ENCODE results near the gene COL8A2. TPM values are rescaled to one million over a fixed set of nuclear protein-coding genes. Genes with fewer than 3 reads are reported as not detected.

Gene COL8A2
- total RNA-seq, 1 donor = 11.0 TPM

DNA sequence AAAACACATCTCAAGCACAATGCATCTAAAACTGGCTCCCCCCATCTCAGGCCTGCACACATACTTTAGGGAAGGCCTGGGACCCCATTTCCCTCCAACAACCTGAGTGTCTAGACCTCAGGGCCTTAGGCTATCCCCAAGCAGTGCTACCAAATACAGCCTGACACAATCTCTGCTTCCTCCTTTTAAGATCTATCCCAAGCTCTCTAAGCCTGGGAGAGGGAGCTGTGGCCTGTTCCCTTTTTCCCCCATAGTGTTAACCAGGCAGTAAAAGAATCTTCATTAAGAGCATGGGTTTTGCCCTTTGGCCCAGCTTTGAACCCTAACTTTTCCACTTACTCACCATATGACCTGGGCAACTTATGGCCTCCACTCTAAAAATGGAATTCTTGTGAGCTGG is 10.8 kb upstream of the COL8A2 start:
- H3K4me3 ChIP-seq (ENCODE audit: low read depth, low read length) = no peak overlapping the region
- DNase-seq (ENCODE audit: low read depth) = no peak
- TF ChIP-seq, protein P1, sequence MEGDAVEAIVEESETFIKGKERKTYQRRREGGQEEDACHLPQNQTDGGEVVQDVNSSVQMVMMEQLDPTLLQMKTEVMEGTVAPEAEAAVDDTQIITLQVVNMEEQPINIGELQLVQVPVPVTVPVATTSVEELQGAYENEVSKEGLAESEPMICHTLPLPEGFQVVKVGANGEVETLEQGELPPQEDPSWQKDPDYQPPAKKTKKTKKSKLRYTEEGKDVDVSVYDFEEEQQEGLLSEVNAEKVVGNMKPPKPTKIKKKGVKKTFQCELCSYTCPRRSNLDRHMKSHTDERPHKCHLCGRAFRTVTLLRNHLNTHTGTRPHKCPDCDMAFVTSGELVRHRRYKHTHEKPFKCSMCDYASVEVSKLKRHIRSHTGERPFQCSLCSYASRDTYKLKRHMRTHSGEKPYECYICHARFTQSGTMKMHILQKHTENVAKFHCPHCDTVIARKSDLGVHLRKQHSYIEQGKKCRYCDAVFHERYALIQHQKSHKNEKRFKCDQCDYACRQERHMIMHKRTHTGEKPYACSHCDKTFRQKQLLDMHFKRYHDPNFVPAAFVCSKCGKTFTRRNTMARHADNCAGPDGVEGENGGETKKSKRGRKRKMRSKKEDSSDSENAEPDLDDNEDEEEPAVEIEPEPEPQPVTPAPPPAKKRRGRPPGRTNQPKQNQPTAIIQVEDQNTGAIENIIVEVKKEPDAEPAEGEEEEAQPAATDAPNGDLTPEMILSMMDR (IDR thresholded peaks at IDR 0.05; ENCODE audit: insufficient read depth, low read length) = no peak

DNA sequence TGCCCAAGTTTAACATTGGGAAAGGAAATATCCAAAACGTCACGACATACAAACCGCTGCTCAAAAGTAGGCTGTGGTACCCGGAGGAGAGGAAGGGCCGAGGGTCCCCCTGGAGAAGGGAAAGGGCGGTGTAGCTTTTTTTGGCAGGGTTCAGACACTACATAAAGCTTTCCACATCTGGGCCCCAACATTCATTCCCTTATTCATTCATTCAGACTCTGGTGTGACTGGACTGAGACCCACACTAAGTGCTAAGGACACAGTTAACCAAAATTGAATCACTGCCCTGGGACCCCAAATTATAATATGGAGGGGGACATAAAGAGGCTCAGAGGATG is 10.3 kb upstream of the COL8A2 start:
- no peak for DNase-seq (ENCODE audit: low read depth)
- TF ChIP-seq, protein P1 (IDR thresholded peaks at IDR 0.05; ENCODE audit: insufficient read depth, low read length) = no peak
- H3K4me3 ChIP-seq (ENCODE audit: low read depth, low read length) = no peak overlapping the region

DNA sequence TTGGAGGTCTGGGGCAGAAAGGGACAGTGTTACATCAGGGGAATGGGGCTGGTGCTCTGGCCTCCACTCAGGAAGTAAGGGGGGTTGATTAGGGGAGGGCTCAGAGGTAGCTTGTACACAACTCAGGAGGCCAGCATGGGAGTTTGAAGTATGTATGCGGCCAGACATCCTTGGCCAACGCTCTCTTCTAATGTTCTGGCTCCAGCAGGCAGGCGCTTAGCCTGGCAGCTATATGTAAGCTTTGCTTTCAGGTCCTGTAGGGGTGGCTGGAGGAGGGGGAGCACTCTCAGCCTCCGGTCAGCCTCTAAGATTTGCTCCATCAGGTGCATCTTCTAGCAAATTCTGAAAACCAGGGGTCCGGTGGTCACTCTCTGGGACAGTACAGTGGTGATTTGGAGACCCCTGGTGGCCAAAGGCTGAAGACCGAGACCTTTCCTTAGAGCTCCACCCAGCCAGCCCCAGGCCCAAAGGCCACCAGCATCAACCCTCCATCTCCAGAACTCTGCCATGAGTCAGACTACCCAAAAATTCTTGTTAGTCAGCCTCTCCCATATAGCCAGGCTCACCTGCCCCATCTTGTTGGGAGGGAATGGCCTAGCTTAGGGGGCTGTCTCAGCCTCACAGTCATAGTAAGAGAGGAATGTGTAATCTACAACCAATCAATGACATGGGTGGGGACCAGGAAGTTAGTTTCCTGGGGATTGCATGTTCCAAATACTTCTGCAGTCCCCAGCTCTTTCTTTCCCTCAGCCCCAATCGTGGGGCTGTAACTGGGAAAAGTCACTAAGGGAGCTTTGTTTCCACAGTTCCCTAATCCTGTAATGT is 9.7 kb upstream of the COL8A2 start:
- DNase-seq (ENCODE audit: low read depth) = peak; percentile 89
- TF ChIP-seq, protein P1 (IDR thresholded peaks at IDR 0.05; ENCODE audit: insufficient read depth, low read length) = peak; percentile 79
- no peak overlapping the region for H3K4me3 ChIP-seq (ENCODE audit: low read depth, low read length)

DNA sequence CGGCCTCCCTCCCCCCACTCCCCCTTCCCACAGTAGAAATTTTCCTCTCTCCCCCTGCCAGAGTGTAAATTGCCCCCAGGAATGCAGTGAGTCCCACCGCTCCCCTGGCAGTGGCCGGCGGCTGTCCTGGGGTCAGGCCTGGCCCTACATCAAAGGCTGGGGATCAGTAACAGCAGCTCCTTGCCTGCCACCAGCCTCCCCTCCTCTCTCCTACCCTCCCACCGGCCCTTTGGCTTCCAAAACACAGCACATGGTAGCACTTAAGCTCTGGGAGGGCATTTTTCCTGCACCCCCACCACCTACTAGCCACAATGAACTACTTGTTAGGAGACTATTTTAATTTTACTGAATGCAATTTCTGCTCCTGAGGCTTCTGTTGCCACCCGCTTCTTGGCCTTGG is 9.0 kb upstream of the COL8A2 start:
- no peak for DNase-seq (ENCODE audit: low read depth)
- TF ChIP-seq, protein P1 (IDR thresholded peaks at IDR 0.05; ENCODE audit: insufficient read depth, low read length) = no peak
- H3K4me3 ChIP-seq (ENCODE audit: low read depth, low read length) = no peak overlapping the region

DNA sequence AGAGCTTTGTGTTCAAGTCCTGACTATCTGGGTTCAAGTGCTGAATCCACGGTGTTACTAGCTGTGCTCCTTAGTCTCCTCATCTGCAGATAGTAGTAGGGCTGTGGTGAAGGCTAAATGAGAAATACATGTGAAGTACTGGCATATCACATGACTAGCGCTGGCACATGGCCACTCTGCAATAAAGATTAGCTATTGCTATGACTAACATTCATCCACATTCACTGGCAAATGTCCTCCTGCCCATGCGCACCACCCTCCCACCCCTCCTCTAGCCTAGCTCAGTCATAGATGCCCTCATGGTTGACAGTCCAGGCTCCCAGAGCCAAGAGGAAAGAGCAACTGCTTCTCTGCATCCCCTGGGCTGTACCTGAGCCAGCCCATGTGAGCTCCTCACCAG is 8.5 kb upstream of the COL8A2 start:
- no peak overlapping the region for H3K4me3 ChIP-seq (ENCODE audit: low read depth, low read length)
- TF ChIP-seq, protein P1 (IDR thresholded peaks at IDR 0.05; ENCODE audit: insufficient read depth, low read length) = no peak

DNA sequence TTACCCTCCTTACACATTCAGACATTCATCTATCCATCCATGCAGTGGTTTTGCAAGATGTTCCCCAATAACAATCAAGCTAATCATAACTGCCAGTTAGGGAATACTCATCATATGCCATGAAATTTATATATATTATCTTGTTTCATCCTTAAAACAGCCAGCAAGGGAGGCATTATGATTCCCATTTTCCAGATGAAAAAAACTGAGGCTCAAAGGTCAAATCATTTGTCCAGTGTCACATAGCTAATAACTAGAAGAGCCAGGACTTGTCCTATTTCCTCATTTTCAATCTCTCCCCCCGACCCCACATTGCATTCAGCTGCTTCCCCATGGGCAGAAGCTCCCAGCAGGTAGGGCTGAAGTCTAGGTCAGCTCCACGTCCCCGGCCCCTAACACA is 7.0 kb upstream of the COL8A2 start:
- TF ChIP-seq, protein P1 (IDR thresholded peaks at IDR 0.05; ENCODE audit: insufficient read depth, low read length) = no peak
- no peak for DNase-seq (ENCODE audit: low read depth)
- no peak overlapping the region for H3K4me3 ChIP-seq (ENCODE audit: low read depth, low read length)

More for the DNA sequence above, 8.5 kb upstream of the COL8A2 start:
- peak; percentile 98 for DNase-seq (ENCODE audit: low read depth)

DNA sequence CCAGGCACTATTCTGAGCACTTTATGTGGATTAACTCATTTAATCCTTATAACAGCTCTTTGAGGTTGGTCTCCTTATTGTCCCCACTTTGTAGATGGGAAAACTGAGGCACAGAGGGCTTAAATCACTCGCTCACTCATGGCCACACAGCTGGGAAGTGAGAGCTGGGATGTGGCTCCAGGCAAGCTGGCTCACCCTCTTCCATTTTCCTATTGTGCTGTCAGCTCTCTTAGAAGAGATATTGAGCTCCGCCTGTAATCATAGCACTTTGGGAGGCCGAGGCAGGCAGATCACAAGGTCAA is 3.8 kb upstream of the COL8A2 start:
- DNase-seq (ENCODE audit: low read depth) = no peak
- no peak overlapping the region for H3K4me3 ChIP-seq (ENCODE audit: low read depth, low read length)
- TF ChIP-seq, protein P1 (IDR thresholded peaks at IDR 0.05; ENCODE audit: insufficient read depth, low read length) = no peak
